Measurements from ENCODE around the gene RNF26. TPM values are rescaled to one million over a fixed set of nuclear protein-coding genes. Genes with fewer than 3 reads are reported as not detected.

The RNF26 gene
- total RNA-seq = 26.1 and 27.9 TPM in 2 replicates

- H3K27me3 Mint-ChIP-seq (ENCODE audit: insufficient read depth) = peaks cover 25% of the 10 kb centered on the region
- DNase-seq (ENCODE audit: low spot score) = peak; percentile 93
- H3K9me3 Mint-ChIP-seq = no peaks in the 10 kb centered on the region
- peak within 1 kb of the TSS; percentile 96 for H3K27ac Mint-ChIP-seq
- peak within 1 kb of the TSS; percentile 97 for H3K4me3 Mint-ChIP-seq
- intact Hi-C loops (cut with micrococcal nuclease) = loop anchor here (1.0 kb wide), 4 partner anchors 13 to 239 kb away; partner anchors contain the start of genes CBL and HINFP
- H3K36me3 Mint-ChIP-seq (ENCODE audit: low read depth) = peaks cover 22% of the 10 kb centered on the region
- peaks cover 53% of the 10 kb centered on the region for H3K4me1 Mint-ChIP-seq (ENCODE audit: low read depth)
Measured at GRCh38 chr11:119334174-119334930, at the start of gene RNF26. Gene RNF26, plus strand, starts transcription at chr11:119334527. Its CDS starts 596 bp downstream, at chr11:119335123.

- intact Hi-C loops (cut with micrococcal nuclease) = loop anchor here (2.0 kb wide), 1 partner anchor 89 kb away; no protein-coding TSS in a partner anchor
- Mint-ChIP-seq H3K27me3 (ENCODE audit: insufficient read depth) (no peaks in the 10 kb centered on the region), H3K4me1 (ENCODE audit: low read depth) (peaks cover 26% of the 10 kb centered on the region), H3K36me3 (ENCODE audit: low read depth) (peaks cover 28% of the 10 kb centered on the region), H3K4me3 (no peak overlapping the region), H3K27ac (no peak overlapping the region), H3K9me3 (no peaks in the 10 kb centered on the region)
- no peak for DNase-seq (ENCODE audit: low spot score)
Measured at GRCh38 chr11:119285431-119285830, 48.9 kb upstream of the RNF26 start.

- intact Hi-C loops (cut with micrococcal nuclease) = loop anchor here (2.0 kb wide), 1 partner anchor 19 kb away; no protein-coding TSS in a partner anchor
- H3K9me3 Mint-ChIP-seq = no peaks in the 10 kb centered on the region
- no peak overlapping the region for H3K4me3 Mint-ChIP-seq
- peaks cover 35% of the 10 kb centered on the region for H3K36me3 Mint-ChIP-seq (ENCODE audit: low read depth)
- no peaks in the 10 kb centered on the region for H3K27me3 Mint-ChIP-seq (ENCODE audit: insufficient read depth)
- no peak for DNase-seq (ENCODE audit: low spot score)
- H3K4me1 Mint-ChIP-seq (ENCODE audit: low read depth) = peaks cover 12% of the 10 kb centered on the region
- H3K27ac Mint-ChIP-seq = no peak overlapping the region
Measured at GRCh38 chr11:119288219-119288618, 46.1 kb upstream of the RNF26 start.

GRCh38 chr11:119290894-119291497 lies 43.3 kb upstream of the RNF26 start:
- Mint-ChIP-seq H3K4me1 (ENCODE audit: low read depth) (no peaks in the 10 kb centered on the region), H3K9me3 (no peaks in the 10 kb centered on the region), H3K4me3 (no peak overlapping the region), H3K27me3 (ENCODE audit: insufficient read depth) (no peaks in the 10 kb centered on the region), H3K36me3 (ENCODE audit: low read depth) (peaks cover 29% of the 10 kb centered on the region), H3K27ac (no peak overlapping the region)
- intact Hi-C loops (cut with micrococcal nuclease) = no loop called here
- DNase-seq (ENCODE audit: low spot score) = no peak

GRCh38 chr11:119293461-119293860 lies 40.9 kb upstream of the RNF26 start:
- H3K4me3 Mint-ChIP-seq = no peak overlapping the region

GRCh38 chr11:119295178-119295577 lies 39.1 kb upstream of the RNF26 start:
- Mint-ChIP-seq H3K4me3 (no peak overlapping the region), H3K27me3 (ENCODE audit: insufficient read depth) (no peaks in the 10 kb centered on the region), H3K36me3 (ENCODE audit: low read depth) (peaks cover 42% of the 10 kb centered on the region), H3K27ac (no peak overlapping the region), H3K4me1 (ENCODE audit: low read depth) (no peaks in the 10 kb centered on the region), H3K9me3 (no peaks in the 10 kb centered on the region)
- intact Hi-C loops (cut with micrococcal nuclease) = no loop called here
- no peak for DNase-seq (ENCODE audit: low spot score)

More at GRCh38 chr11:119293461-119293860, 40.9 kb upstream of the RNF26 start:
- Mint-ChIP-seq H3K9me3 (no peaks in the 10 kb centered on the region), H3K27me3 (ENCODE audit: insufficient read depth) (no peaks in the 10 kb centered on the region), H3K4me1 (ENCODE audit: low read depth) (no peaks in the 10 kb centered on the region), H3K36me3 (ENCODE audit: low read depth) (peaks cover 37% of the 10 kb centered on the region), H3K27ac (no peak overlapping the region)
- intact Hi-C loops (cut with micrococcal nuclease) = no loop called here
- DNase-seq (ENCODE audit: low spot score) = no peak

- intact Hi-C loops (cut with micrococcal nuclease) = no loop called here
- H3K4me1 Mint-ChIP-seq (ENCODE audit: low read depth) = no peaks in the 10 kb centered on the region
- H3K4me3 Mint-ChIP-seq = no peak overlapping the region
- no peak overlapping the region for H3K27ac Mint-ChIP-seq
- H3K9me3 Mint-ChIP-seq = no peaks in the 10 kb centered on the region
- peaks cover 44% of the 10 kb centered on the region for H3K36me3 Mint-ChIP-seq (ENCODE audit: low read depth)
- H3K27me3 Mint-ChIP-seq (ENCODE audit: insufficient read depth) = no peaks in the 10 kb centered on the region
- DNase-seq (ENCODE audit: low spot score) = no peak
Measured at GRCh38 chr11:119297938-119298337, 36.4 kb upstream of the RNF26 start.

- Mint-ChIP-seq H3K27me3 (ENCODE audit: insufficient read depth) (no peaks in the 10 kb centered on the region), H3K9me3 (no peaks in the 10 kb centered on the region), H3K36me3 (ENCODE audit: low read depth) (peaks cover 48% of the 10 kb centered on the region), H3K4me3 (no peak overlapping the region), H3K4me1 (ENCODE audit: low read depth) (no peaks in the 10 kb centered on the region), H3K27ac (no peak overlapping the region)
- intact Hi-C loops (cut with micrococcal nuclease) = no loop called here
- DNase-seq (ENCODE audit: low spot score) = no peak
Measured at GRCh38 chr11:119298726-119299125, 35.6 kb upstream of the RNF26 start.

GRCh38 chr11:119299416-119299815 lies 34.9 kb upstream of the RNF26 start:
- peaks cover 53% of the 10 kb centered on the region for H3K36me3 Mint-ChIP-seq (ENCODE audit: low read depth)
- H3K4me1 Mint-ChIP-seq (ENCODE audit: low read depth) = no peaks in the 10 kb centered on the region
- intact Hi-C loops (cut with micrococcal nuclease) = no loop called here

GRCh38 chr11:119300198-119300964 lies 33.9 kb upstream of the RNF26 start:
- no peaks in the 10 kb centered on the region for H3K27me3 Mint-ChIP-seq (ENCODE audit: insufficient read depth)
- no peak overlapping the region for H3K4me3 Mint-ChIP-seq
- intact Hi-C loops (cut with micrococcal nuclease) = no loop called here
- no peak overlapping the region for H3K27ac Mint-ChIP-seq
- no peaks in the 10 kb centered on the region for H3K9me3 Mint-ChIP-seq
- no peak for DNase-seq (ENCODE audit: low spot score)
- H3K4me1 Mint-ChIP-seq (ENCODE audit: low read depth) = peaks cover 7% of the 10 kb centered on the region
- H3K36me3 Mint-ChIP-seq (ENCODE audit: low read depth) = peaks cover 56% of the 10 kb centered on the region

More at GRCh38 chr11:119299416-119299815, 34.9 kb upstream of the RNF26 start:
- Mint-ChIP-seq H3K9me3 (no peaks in the 10 kb centered on the region), H3K27me3 (ENCODE audit: insufficient read depth) (no peaks in the 10 kb centered on the region), H3K27ac (no peak overlapping the region), H3K4me3 (no peak overlapping the region)
- DNase-seq (ENCODE audit: low spot score) = no peak

GRCh38 chr11:119303227-119303718 lies 31.1 kb upstream of the RNF26 start:
- Mint-ChIP-seq H3K9me3 (no peaks in the 10 kb centered on the region), H3K27ac (no peak overlapping the region), H3K36me3 (ENCODE audit: low read depth) (peaks cover 53% of the 10 kb centered on the region), H3K4me1 (ENCODE audit: low read depth) (peaks cover 30% of the 10 kb centered on the region), H3K27me3 (ENCODE audit: insufficient read depth) (no peaks in the 10 kb centered on the region), H3K4me3 (no peak overlapping the region)
- intact Hi-C loops (cut with micrococcal nuclease) = no loop called here
- no peak for DNase-seq (ENCODE audit: low spot score)

GRCh38 chr11:119305556-119306372 lies 28.6 kb upstream of the RNF26 start:
- Mint-ChIP-seq H3K27ac (peak overlapping the region; percentile 95), H3K27me3 (ENCODE audit: insufficient read depth) (no peaks in the 10 kb centered on the region), H3K4me1 (ENCODE audit: low read depth) (peaks cover 30% of the 10 kb centered on the region), H3K9me3 (no peaks in the 10 kb centered on the region), H3K36me3 (ENCODE audit: low read depth) (peaks cover 37% of the 10 kb centered on the region), H3K4me3 (no peak overlapping the region)
- no peak for DNase-seq (ENCODE audit: low spot score)
- intact Hi-C loops (cut with micrococcal nuclease) = loop anchor here (1.0 to 2.0 kb wide), 3 partner anchors 16 to 43 kb away; no protein-coding TSS in a partner anchor

All from activated T-helper 1 cell treated with anti-CD3 and anti-CD28 coated beads, Interleukin-12 subunit alpha, Interleukin-12 subunit beta, Interleukin-2, Interleukin-4 antibody, amounts not matched to agents 30 ng/mL and 10 ng/mL and 1 ng/mL, durations not matched to agents 14 hours and 24 hours and 36 hours (primary cell).